Stomach (tissue), 4 donors: Measurements from ENCODE around the gene AFTPH.

Source experiments
- EP300 ChIP-seq: sonication (generic); formaldehyde crosslinking; IDR thresholded peaks from one replicate; pipeline ENCODE4 v1.6.1; 2017; ENCODE audit warnings: antibody characterized with exemption
- POLR2A ChIP-seq, 4 donors: fragments of 450-650 bp; IDR thresholded peaks; one replicate each; pipeline ENCODE4 v1.6.1; 2016; ENCODE audit warnings: antibody characterized with exemption in 4 of 4, control low read depth in 2 of 4, mild to moderate bottlenecking in 1 of 4, moderate library complexity in 1 of 4
- POLR2AphosphoS5 ChIP-seq, 3 donors: sonication (generic); formaldehyde crosslinking; IDR thresholded peaks; one replicate each; pipeline ENCODE4 v1.6.1; 2016; ENCODE audit warnings: antibody characterized with exemption in 3 of 3
- TF ChIP-seq, protein P1 (sequence below), 7 experiments: fragments of 450-650 bp in 4 of 7; fragments of 200-600 bp in 3 of 7; sonication (generic) in 3 of 7; IDR thresholded peaks; one replicate each; pipeline ENCODE4 v1.5.1; 2016 to 2019; ENCODE audit warnings: antibody characterized with exemption in 7 of 7, control low read depth in 2 of 7, mild to moderate bottlenecking in 1 of 7

DNA sequence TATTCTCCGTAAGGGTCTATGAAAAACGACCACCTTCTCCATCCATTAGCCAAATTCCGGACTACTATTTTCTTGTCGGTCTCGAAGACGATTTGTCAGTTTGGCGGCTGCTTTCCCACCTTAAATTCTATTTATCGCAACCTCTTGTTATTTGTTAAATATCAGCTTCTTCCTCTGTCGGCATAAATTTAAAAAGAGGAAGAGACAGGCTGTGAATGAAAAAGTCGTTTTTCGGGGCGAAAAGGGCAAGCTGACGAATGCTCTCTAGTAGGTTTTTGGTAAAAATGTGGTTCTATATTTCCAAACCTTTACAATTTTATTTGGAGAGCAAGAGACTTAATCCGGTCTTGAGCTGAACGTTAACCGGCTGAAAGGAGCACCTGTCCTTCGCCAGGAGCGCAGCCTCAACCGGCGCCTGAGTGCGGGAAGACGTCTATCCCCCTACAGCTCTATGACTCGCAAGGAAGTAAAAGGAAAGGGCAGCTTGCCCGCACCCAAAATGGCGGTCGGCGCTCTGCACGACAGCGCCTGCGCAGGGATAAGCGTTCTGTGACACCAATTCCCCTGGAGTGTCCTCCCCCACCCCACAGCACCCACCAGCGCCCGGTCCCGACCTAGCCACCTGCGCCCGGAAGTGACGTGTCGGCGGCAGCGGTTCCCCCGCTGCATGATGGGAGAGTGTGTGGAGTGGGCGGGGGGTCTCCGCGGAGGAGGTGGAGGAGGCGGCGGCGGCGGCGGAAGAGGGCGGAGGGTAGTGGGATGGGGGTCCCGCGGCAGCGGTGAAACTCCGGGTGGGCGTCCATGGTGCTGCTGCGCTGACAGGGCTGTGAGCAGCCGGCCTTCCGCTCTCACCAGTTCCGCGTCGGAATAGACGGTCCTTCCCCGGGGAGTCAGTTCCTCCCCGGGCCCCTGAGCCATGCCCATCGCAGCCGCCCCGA is at the start of gene AFTPH:
- TF ChIP-seq, protein P1, sequence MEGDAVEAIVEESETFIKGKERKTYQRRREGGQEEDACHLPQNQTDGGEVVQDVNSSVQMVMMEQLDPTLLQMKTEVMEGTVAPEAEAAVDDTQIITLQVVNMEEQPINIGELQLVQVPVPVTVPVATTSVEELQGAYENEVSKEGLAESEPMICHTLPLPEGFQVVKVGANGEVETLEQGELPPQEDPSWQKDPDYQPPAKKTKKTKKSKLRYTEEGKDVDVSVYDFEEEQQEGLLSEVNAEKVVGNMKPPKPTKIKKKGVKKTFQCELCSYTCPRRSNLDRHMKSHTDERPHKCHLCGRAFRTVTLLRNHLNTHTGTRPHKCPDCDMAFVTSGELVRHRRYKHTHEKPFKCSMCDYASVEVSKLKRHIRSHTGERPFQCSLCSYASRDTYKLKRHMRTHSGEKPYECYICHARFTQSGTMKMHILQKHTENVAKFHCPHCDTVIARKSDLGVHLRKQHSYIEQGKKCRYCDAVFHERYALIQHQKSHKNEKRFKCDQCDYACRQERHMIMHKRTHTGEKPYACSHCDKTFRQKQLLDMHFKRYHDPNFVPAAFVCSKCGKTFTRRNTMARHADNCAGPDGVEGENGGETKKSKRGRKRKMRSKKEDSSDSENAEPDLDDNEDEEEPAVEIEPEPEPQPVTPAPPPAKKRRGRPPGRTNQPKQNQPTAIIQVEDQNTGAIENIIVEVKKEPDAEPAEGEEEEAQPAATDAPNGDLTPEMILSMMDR (IDR thresholded peaks at IDR 0.05), result no peak
- TF ChIP-seq POLR2A (IDR thresholded peaks at IDR 0.05) (peak in 2 of 4 donors; percentile 73 to 74), POLR2AphosphoS5 (IDR thresholded peaks at IDR 0.05) (peak in 2 of 3 donors; percentile 91 to 93), EP300 (no peak)
